CD4-positive, alpha-beta T cell treated with Interferon alpha-2 for 1 hour (primary cell): Measurements from ENCODE around the gene ZNF580.

Experiments
- DNase-seq, 2 donors: peaks; one replicate each; pipeline ENCODE4 v3.0.0-alpha.2; 2020 to 2022

ZNF580 gene

GRCh38 chr19:55666343-55667005 is 25.7 kb downstream of the ZNF580 start:
- no peak for DNase-seq

- no peak for DNase-seq
These were observed 26.2 kb downstream of the ZNF580 start for GRCh38 chr19:55667006-55667381.

DNA sequence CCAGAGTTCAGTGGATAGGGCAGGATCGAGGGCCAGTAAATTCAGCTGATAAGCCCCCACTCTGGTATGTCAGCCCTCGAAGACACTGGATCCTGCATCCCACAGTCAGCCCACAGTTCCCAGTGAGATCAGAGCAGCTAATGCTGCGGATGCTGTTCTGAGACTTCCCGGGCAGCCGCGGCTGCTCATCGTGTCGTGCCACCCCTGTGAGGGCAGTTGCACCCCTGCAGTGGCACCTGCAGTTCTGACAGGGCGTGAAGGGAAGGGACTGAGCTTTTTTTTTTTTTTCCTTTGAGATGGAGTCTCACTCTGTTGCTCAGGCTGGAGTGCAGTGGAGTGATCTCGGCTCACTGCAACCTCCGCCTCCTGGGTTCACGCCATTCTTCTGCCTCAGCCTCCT is 26.7 kb downstream of the ZNF580 start:
- DNase-seq = no peak

DNA sequence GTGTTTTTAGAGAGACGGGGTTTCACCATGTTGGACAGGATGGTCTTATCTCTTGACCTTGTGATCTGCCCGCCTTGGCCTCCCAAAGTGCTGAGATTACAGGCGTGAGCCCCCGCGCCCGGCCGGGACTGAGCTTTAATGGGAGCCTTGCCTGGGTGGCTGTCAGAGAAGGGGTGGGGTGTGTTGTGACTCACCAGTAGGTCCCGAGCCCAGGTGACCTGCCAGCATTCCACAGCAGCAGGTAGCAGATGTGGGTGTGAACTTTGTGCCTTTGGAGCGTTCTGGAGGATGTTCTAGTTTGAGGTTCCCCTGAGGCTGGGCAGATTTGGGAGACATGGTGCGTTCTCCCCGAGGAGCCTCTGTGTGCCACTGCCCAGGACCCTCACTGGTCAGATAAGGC is 27.2 kb downstream of the ZNF580 start:
- no peak for DNase-seq

- DNase-seq = no peak
These were observed 28.0 kb downstream of the ZNF580 start for GRCh38 chr19:55668603-55669348.

GRCh38 chr19:55669418-55670279 is 28.8 kb downstream of the ZNF580 start:
- no peak for DNase-seq

DNA sequence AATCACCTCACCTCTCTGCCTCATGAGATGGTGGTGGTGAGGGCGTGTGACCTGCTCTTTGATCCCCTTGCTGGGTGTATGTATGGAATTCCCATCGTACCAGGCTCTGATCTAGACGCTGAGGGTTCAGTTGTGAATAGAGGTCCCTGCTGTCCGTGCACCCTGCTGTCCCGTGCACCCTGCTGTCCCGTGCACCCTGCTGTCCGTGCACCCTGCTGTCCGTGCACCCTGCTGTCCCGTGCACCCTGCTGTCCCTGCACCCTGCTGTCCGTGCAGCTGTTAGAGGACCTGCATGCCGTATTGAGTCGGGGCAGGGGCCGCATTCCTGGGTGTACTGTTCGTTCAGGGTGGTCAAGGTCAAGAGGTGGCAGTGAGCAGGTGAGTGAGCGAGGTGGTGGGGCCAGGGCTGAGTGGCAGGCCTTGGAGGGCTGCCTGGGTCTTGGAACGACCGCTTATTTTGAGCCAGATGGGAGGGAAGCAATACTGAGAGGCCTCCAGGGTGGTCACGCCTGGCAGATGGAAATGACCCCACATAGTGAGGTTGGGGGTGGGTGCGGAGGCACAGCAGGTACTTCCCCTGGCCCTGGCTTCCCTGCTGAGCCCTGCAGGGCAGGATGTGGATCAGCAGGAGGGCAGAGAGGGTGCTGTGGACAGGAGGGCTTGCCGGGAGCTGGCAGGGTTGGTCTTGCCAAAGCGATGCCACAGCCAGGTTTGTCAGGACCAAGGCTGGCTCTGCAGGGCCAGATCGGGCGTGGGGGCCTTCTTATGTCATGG is 29.7 kb downstream of the ZNF580 start:
- DNase-seq = no peak

DNA sequence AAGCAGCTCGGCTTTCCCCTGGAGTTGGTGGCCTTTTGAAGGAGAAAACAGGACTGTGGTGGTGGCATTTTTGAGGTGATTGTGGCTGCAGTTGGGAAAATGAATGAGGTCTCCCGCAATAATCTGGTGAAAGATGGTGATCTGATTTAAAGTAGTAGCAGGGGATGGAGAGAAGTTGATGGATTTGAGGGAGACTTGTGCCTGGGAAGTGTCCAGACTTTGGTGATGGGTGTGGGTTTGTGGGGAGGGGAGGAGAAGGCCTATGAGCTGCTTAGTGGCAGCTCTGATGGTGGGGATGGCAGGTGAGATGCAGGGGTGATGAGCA is 30.2 kb downstream of the ZNF580 start:
- DNase-seq = no peak

- DNase-seq = no peak
These were observed 31.6 kb downstream of the ZNF580 start for GRCh38 chr19:55672418-55672817.

DNA sequence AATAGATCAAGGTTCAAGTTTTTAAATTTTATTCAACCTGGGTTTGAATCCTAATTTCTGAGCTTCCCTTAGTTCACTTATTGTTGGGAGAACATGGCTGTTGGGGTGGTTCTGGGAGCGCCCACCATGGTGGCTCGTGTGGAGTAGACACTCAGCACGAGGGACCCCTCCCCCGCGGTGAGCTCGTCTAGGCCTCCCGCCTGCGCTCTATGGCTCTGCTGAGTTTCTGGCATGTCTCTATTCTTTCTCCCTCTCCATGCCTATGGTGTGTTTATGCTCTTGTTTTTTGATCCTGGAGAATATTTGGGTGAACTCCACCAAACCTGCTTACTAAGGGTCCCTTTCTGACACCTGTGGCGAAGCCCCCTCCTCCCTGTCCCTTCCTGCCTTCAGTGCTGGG is 32.7 kb downstream of the ZNF580 start:
- DNase-seq = no peak

DNA sequence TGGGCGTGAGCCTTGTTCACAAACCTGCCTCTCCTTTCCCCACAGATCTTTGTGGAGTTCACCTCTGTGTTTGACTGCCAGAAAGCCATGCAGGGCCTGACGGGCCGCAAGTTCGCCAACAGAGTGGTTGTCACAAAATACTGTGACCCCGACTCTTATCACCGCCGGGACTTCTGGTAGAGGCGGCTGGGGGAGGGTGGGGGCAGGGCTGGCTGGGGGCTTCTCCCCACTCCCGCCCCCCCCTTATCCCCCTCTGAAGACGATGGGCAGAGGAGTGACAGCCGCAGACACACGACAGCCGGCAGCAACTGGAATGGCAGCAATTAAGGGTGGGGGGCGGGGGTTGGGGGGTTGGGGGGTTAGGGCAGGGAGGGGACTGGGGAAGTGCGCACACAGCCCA is 33.1 kb downstream of the ZNF580 start:
- no peak for DNase-seq

GRCh38 chr19:55674459-55674840 is 33.6 kb downstream of the ZNF580 start:
- DNase-seq = no peak

DNA sequence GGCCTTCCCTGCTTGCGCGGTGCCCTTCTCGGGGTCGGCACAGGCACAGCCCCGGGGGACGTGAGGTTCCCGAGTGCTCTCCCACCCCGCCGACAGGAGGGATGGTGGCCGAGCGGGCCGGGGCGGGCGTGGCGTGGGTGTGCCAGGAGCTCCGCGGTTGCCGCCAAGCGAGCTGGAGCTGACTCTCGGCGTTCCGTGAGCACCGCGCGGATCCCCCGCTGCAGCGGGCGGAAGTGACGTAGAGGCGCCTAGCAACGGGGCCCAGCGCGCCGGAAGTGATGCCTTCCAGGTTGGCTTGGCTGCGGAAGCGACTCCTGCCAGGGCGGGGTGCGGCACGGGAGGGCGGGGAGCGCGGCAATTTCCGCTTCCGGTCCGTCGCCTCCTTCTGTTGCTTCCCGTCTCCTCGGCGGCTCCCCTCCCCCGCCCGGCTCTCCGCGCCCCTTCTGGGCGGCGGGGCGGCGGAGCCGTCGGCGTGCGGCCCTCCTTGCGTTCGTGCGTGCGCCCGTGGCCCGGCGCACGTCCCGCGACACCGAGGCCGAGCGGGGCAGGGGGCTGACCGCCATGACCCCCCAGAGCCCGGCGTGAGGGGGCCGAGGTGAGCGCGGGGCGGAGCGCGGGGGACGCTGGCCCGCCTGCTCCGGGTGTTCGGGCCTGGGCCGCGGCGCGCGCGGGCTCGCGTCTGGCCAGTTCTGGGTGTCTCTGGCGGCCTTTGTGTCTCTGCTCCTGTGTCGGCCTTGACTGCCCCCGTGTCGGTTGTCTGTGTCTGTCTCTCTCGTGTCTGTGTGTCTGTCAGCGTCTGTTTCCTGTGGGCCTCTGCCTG is 34.2 kb downstream of the ZNF580 start, which contains the start of gene EPN1:
Gene EPN1 (plus strand): TSS at position 386 of the 820 bp plus-strand sequence. CDS start 3,402 bp downstream, outside the sequence.
- peak; percentile 97 to 98 for DNase-seq

DNA sequence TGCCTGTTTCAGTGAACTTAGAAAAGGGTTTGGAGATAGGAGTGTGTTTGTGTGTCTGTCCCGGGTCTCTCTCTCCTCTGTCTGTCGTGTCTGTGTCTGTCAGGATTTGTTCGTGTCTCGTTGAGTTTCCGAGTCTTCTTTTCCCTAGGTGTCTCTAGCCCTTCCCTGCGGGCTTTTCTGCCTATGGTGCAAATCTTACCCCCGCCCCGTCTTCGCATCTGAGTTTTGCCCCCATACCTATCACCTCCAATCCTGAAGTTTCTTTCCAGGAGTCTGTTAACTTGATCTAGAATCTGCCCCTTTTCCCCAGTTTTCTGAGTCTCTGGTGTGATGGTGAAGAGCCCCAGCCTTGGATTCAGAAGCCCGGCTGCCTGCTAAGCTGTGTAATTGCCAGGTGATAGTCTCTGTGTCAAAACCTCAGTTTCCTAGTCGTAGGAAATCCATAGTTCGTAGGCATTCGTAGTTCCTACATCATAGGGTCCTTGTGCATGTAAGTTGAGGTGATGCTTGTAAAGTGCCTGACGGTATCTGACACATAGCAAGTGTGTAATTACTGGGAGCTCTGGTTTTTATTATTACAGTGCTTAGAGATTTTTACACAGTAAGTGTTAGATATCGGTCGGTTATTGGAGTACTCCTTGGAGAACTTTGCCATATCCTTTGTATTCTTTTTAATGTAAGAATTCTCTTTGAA is 35.0 kb downstream of the ZNF580 start:
- DNase-seq = no peak

DNA sequence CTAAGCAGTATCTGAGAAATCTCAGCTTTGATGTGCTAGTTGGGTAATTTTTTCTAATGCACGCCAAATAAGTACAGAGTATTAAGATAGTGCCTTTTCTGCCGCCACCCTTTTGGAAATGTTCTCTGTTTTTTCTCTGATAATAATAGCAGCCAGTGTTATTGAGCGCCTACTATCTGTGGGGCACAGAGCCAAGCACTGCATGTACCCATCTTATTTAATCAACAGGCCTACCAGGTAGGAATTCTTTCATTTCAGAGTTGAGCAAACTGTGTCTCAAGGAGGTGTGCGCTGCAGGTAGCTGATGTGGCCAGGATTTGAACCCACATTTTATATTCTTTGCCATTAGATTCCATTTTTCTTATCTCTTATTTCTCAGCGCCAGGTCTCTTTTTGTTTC is 35.6 kb downstream of the ZNF580 start:
- DNase-seq = no peak

DNA sequence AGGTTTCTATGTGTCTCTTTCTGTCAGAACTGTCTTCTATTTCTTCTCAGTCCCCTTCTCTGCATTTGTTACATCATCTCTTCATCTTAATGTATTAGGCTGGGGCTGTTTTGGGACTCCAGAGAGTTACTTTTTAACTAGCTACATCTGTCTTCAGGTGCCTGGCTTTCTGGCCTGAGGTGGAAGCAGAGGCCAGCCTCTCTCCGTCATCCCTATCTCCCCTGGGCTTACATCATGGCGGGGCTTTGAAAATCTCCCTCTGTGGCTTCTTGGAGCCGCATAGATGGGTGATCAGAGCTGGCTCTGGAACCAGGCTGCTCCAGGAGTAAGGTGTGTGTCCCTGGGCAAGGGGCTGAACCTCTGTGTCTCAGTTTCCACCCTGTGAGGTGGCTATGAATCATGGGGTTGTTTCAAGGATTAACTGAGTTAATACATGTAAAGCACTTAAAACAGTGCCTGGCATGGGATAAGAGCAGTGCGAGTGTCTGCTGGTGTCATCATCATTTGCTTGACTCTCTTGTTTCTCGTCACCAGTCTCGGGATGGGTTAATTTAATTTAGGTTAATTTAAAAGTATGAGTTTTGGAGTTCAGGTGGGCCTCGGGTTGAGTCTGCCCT is 36.2 kb downstream of the ZNF580 start:
- no peak for DNase-seq

DNA sequence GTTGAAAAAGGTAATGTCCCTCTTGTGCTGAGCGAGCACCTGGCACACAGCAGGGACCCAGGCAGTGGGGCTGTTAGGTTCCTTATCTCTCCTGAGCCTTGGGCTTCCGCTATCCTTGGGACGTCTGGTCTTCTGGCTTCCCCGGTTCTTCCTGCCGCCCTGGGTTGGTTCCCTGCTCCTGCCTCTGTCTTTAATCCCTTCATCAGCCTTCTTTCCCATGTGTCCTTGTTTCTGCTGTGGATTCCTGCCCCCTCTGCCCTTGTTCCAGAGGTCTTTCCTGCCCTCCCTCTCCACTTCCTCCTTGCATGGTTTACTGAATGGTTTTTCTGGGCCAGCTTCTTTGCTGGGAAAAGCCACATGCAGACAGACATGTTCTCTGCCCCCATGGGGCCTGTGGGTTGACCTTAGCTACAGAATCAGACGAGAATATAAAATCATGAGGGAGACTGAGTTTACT is 36.8 kb downstream of the ZNF580 start:
- DNase-seq = no peak

DNA sequence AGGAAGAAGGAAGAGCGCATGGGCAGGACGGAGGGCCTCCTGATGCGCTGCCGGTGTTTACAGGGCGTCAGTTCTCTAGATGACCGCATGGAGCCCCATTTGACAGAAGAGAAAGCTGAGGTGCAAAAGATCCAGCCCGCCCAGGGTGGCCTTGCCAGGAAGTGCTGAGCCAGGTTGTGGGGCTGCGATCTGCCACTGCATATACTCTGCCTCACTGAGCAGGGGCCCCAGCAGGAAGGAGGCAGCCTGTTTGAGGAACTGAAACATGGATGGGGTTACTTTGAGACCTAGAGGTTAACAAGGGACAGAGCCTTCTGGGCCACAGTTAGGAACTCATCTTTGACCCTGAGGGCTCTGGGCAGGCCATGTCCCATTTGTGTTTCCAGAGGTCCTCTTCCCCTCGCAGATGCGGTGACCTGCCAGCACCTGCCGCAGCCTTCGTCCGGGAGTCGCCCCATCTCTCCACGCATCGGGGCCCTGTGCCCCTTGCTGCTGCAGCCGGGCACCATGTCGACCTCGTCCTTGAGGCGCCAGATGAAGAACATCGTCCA is 37.4 kb downstream of the ZNF580 start:
- peak; percentile 25 to 79 for DNase-seq

DNA sequence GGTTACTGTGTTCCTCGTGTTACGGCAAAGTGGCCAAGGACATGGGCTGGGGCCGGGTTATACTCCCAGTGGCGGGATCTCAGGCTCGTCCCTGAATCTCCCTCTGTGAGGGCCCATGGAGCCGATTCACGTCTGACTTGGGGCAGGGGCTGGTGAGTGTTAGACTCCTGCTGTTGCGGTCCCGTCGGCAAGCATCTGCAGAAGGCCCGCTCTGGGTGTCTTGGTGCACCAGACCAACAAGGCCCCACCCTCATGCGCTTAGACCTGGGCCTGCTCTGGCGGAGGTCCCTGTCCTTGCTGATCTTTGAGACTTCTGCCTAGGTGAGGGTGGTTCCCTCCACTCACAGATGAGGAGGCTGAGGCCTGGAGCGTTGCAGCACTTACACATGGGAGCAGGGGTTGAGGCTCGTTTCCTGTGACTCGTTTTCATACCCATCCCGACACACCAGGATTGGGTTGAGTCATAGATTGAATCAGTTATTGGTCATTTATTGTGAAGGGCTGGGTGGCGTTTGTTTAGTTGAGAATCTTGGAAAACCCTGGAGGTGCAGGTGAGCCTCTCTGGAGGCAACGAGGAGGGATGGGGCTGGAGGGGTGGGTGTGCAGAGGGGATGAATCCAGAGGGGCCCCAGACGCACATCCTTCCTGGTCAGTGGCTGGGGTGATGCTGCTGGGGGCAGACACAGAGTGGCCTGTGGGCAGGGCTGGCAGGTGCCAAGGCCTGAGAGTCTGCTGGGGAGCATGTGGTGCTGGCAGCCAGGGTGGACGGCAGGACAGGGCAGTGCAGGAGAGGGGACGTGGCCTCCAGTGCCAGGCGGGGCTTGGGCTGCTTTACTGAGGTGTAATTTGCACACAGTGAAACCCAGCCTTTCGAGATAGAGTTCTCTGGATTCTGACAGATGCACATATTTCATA is 38.8 kb downstream of the ZNF580 start:
- no peak for DNase-seq
